ENCODE measurements around the gene DUT.

Gene DUT

DNA sequence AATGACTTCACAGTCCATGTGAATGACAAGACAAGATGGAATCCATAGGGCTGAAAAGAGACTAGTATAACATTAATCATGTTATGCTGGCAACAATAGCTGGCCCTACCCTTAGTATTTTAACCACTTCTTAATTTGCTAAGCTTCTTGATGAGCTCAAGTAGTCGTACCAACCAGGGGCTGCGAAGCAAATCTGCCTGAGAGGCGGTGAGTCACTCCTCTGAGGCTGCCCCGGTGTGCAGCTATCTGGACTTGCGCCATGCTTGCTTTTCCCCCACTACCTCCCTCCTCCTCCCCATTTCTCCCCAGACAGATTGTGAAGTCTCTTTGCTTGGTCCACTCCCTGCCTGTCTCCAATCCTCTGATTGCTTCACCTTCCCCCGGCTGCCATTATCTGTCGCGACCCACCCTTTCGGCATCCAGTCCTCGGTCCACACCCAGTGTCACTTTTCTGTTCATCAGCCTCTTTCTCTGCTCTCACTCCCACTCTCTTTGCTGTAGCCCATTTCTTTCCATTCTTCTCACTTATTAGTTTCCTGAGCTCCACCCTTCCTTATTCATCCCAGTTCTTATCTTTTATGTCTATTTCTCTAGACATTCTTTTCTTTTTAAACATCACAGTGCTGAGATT, 42.7 kb downstream of the DUT start:
- DNase-seq: no peak

DNA sequence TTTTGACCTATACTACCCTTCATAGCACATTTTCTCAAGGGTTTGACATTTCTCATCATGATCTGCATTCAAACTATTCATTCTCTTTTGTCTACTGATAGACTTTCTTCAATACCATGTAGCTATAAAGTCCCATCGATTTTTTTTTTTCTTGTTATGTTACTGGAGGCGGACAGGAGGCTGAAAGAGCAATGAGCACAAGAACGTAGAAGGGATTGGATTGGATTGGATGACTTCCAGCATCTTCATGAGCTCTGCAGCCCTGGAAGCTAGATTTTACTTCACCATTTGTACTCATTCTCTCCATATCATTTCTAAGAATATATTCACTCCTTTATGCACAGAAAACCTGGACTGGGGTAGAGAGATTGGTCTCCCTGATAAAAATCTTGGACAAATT, 43.2 kb downstream of the DUT start:
- DNase-seq: no peak

DNA sequence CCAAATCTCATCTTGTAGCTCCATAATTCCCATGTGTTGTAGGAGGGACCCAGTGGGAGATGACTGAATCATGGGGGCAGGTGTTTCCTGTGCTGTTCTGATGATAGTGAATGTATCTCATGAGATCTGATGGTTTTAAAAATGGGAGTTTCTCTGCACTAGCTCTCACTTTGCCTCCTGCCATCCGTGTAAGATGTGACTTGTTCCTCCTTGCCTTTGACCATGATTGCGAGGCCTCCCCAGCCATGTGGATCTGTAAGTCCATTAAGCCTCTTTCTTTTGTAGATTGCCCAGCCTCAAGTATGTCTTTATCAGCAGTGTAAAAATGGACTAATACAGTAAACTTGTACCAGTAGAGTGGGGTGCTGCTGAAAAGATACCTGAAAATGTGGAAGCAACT, 44.5 kb downstream of the DUT start:
- DNase-seq: no peak

DNA sequence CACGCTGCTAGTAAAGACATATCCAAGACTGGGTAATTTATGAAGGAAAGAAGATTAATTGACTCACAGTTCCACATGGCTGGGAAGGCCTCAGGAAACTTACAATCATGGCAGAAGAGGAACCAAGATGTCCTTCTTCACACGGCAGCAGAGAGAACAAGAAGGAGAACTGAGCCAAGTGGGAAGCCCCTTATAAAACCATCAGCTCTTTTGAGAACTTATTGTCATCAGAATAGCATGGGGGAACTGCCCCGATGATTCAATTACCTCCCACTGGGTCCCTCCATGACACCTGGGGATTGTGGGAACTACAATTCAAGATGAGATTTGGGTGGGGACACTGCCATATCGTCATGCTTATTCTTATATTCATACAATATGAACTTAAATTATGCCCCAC, 49.0 kb downstream of the DUT start:
- DNase-seq: no peak

DNA sequence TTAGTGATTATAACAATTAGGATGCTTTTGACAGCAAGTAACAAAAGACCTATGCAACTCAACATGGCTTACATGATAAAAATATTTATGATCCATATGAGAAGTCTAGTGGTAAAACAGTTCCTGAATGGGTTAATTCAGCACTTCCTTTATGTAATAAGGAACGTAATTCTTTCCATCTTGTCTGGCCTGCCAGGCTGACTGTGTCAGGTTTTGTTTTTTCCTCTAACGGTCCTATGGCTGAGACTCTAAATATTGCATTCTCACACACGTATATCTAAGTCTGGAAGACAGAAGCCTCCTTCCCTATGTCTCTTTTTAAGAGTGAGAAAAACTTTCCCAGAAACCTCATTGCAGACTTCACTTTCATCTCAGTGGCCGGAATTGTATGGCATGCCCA, 50.6 kb downstream of the DUT start:
- DNase-seq: no peak

GRCh38 chr15:48383031-48383430, 51.8 kb downstream of the DUT start:
- no peak for DNase-seq

DNA sequence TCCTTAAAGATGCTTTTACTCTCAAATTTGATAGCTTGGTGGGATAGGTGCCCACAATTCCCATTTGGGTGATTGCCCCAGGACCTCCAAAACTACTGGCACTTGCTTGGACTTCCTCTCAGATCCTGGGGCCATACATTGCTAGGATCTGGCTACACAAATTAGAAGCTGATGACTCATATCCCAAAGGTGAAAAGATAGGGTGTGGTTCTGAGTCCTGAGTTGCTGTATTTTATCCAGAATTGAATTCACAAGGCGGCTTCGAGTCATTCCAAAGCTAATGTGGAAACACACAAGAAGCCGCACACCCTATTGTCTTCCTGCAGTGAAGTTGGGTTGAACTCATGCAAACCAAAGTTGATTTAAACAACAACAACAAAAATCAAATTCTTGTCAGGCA, 53.4 kb downstream of the DUT start:
- DNase-seq: no peak

DNA sequence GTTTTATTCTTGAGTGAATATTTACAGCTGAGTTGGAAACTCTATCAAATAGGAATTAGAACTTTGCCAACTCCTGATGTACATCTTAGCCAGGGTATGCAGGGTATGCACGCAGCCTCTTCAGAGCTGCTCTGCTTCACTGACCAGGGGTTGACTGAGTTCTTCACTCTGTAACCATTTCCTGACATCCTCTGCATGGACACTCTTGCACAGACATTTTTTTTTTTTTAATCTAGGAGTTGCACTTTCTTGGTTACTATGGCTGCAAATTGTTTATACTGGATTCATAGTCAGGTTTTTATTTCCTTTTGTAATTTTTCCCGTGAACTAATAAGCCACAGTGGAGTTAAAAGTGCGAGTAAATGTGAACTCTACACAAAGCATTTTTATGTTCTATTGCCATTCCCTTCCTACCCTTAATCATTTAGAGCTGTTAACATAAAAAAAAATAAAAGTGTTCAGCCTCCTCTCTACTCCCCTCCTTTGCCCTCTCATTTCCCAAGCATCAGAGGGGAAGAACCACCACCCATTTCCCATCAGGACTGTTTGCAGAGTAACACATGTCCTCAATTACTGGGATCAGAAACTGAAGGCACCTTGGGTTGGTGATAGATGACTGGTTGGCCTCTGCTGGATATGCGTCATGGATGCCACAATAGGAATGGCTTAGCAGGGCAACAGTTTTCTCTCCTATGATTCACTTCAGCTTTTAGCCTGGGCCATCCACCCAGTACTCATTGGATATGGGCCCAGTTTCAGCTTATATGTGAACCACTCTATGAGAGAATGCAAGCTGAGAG, 54.0 kb downstream of the DUT start:
- DNase-seq: no peak

DNA sequence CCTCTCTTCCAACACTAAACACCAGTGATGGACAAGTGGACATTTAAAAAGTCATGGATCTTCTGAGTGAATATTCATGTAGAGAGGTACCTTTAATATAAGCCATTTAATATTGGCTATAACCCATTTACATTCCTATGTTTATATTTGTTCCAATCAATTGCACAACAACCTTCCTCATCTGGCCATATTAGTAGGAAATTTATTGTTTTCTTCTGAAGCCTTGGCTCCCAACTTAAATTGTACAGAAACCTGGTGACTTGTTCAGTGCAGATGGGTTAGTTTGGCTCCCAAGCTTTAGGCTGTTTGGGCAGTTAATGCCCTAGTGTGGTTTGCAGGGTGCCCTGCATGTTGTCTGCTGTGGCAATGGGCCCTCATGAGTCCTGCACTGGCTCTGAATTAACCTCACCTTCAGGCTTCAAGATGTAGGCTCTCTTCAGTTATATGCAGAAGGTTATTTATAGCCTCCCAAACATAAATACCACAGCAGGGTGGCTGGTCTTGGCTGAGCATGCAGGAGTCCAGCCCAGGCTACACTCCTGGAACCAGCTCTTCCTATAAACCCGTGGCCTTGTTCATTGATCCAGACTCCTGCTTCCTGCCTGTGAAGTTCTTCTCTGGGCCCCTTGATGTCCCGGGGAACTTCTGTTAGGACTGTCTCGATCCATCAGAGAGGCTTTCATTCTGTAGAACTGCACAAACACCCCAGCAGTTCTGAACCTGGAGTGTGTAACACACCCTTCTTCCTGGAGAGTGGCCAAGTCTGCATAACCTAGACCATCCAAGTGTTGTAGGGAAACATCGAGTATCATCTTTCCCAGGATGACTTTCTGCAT, 57.0 kb downstream of the DUT start:
- no peak for DNase-seq

GRCh38 chr15:48388910-48389309, 57.7 kb downstream of the DUT start:
- DNase-seq: no peak

GRCh38 chr15:48389691-48390143, 58.5 kb downstream of the DUT start:
- no peak for DNase-seq

DNA sequence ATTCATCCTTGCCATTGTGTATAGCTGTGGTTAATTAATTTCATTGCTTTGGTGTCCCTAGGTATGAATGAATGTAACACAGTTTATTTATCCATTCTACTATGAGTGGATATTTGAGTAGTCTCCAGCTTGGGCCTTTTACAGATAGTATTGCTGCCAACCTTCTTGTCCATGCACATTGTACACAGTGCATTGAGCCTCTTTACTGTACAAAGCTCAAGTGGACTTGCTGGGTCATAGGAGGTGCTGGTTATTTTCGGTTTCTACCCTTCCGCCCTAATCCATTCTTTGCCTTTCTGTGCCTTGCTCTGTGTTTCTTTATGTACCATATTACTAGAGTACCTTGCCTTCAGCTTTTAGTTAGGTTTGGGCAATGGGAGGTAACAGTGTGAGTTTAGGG, 60.7 kb downstream of the DUT start:
- no peak for DNase-seq

- DNase-seq: no peak
Observed at GRCh38 chr15:48392356-48392755, 61.1 kb downstream of the DUT start.

Measured in CD4-positive, alpha-beta T cell treated with Interleukin-1 beta for 1 hour (primary cell).